Hypothalamus (tissue), 51 donors: ENCODE data around the gene NAV3.
"Not testable (repeated sequence)": the region's sequence is repeated elsewhere in the genome, so short reads cannot be mapped to it uniquely, and the experiment has no call there.

Experiments
- DNase-seq, 51 donors: peaks; one replicate each; lab custom pipeline; 2025; lab: John Stamatoyannopoulos, UW

NAV3 gene

DNA sequence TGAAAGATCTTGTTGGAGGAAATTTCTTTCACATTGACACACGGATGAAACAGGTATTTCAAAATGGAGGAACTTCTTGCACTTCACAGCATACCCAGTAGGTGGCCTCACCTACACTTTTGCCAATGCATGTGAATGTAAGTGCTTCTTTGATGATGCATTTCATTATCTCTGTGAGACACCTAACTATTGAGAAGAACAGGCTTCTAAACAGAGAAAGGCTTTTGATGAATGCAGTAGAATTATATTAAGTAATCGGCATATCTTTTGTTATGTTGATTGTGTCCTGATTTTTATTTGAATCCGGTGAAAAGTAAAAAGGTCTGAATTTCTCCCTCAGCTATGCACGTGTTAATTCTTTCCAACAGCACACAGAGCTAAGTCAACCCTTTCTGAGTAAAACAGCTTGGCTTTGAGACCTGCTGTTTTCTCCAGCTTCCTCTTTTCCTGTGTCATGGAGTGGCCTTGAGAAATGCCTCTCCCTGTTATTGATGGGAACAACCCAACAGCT is 399.0 kb downstream of the NAV3 start:
- DNase-seq: peak in 2 of 51 donors; percentile 1 to 7

- no peak for DNase-seq
These were observed 402.1 kb downstream of the NAV3 start for GRCh38 chr12:78232756-78233155.

- no peak for DNase-seq
These were observed 405.6 kb downstream of the NAV3 start for GRCh38 chr12:78236264-78236663.

- DNase-seq: no peak
These were observed 408.9 kb downstream of the NAV3 start for GRCh38 chr12:78239544-78239943.

DNA sequence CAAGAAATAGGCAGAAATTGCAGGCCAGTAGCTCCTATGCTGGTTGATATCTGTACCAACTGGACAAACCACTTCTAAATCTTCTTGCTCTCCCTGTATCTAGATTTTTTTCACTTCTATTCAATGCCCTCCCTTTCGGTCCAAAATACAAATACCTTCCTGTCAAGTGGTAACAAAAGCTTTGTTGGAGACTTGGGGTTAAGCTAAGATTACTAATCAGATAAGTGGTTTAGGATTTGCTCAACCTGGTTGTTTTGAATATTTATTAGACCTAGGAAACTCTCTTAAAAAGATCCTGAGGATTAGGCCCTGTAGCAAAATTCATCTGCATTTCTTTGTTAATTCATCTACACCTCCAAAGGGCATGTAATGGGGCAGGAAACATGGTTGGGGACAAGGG is 410.1 kb downstream of the NAV3 start:
- no peak for DNase-seq

GRCh38 chr12:78241446-78241845 is 410.8 kb downstream of the NAV3 start:
- DNase-seq: peak in 1 of 51 donors; percentile 2

DNA sequence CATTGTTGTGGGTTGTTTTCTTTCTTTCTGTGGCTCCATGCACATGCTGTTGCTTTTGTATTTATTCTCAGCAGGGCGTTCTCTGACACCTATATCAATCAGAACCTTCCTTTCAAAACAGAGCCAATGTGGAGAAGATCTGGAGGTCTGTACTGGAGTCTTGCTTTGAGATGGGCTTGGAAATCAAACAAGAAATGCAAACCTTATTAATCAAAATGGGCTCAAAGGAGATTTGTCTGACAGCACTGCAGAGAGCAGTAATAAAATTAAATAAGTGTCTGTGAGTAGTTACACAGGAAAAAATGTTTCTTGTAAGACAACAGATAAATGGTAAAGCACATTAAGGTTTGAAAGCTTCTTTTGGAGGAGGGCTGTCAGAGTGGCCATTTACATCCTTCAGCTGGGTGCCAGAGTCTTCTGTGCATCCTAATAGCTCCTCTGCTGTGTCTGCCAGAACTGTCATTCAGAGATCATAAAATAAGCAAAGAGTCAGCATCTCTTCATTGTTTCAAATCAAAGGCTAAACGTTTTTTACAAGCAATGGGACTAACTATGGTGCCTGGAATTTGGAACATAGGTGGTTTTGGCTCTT is 414.3 kb downstream of the NAV3 start:
- no peak for DNase-seq

- DNase-seq: no peak
These were observed 417.6 kb downstream of the NAV3 start for GRCh38 chr12:78248321-78248720.

GRCh38 chr12:78249578-78249977 is 418.9 kb downstream of the NAV3 start:
- no peak for DNase-seq

DNA sequence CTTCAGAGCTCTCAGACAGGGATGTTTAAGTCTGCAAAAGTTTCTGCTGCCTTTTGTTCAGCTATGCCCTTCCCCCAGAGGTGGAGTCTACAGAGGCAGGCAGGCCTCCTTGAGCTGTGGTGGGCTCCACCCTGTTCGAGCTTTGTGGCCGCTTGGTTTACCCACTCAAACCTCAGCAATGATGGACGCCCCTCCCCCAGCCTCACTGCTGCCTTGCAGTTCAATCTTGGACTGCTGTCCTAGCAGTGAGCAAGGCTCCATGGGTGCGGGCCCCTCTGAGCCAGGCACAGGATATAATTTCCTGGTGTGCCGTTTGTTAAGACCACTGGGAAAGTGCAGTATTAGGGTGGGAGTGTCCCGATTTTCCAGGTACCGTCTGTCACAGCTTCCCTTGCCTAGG is 427.0 kb downstream of the NAV3 start:
- not testable (repeated sequence) for DNase-seq

- DNase-seq: no peak
These were observed 430.3 kb downstream of the NAV3 start for GRCh38 chr12:78260976-78261375.

DNA sequence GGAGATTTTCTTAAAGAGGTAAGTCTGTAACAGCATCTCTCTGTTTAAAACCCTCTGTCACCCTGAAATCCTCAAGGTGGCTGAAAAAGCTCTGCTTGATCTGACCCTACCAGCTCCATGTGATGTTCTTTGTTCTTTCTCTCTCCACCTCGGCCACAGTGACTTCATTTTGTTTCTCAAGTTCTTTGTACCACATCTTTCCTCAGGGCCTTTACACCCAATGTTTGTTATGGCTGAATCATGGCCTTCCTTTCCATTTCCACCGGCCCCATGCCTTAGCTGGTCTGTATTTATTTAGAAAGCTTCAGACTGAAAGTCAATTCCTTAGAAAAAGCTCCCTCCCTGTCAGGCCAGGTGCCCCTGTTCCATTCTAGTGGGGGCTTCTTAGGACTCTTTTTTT is 431.2 kb downstream of the NAV3 start:
- no peak for DNase-seq
